ENCODE data around the gene PGA4. TPM values are rescaled to one million over a fixed set of nuclear protein-coding genes. Genes with fewer than 3 reads are reported as not detected.
"Not testable (repeated sequence)": the region's sequence is repeated elsewhere in the genome, so short reads cannot be mapped to it uniquely, and the experiment has no call there.

Gene PGA4
- total RNA-seq = 1 to 10 TPM in 1 of 2 donors, under 1 TPM in 1; 0.33 to 4.5 TPM
- polyA plus RNA-seq = 1 to 10 TPM in 1 of 2 donors, not detected in 1; 1.8 TPM

GRCh38 chr11:61222047-61222446, at the start of gene PGA4:
Gene PGA4, plus strand, starts transcription at chr11:61222347. Its CDS starts 54 bp downstream, at chr11:61222401.
- H3K27me3 ChIP-seq (ENCODE audit: control insufficient read depth in 4 of 4, insufficient read depth in 4 of 4, low read length in 3 of 4); H3K27ac ChIP-seq (ENCODE audit: low read depth in 1 of 2, low read length in 2 of 2); DNase-seq (ENCODE audit: low spot score); H3K9me3 ChIP-seq (ENCODE audit: control insufficient read depth in 4 of 4, low read length in 3 of 4); H3K36me3 ChIP-seq (ENCODE audit: control insufficient read depth in 4 of 4, insufficient read depth in 3 of 4, low read depth in 1 of 4, low read length in 3 of 4); H3K9ac ChIP-seq (ENCODE audit: low read depth in 1 of 2, low read length in 2 of 2); H3K4me1 ChIP-seq (ENCODE audit: control insufficient read depth in 4 of 4, insufficient read depth in 4 of 4, low read length in 3 of 4); H3K4me3 ChIP-seq (ENCODE audit: low read depth in 1 of 3, low read length in 3 of 3): not testable (repeated sequence)
- WGBS = no CpG with 5 or more reads among the region's 8 CpGs

DNA sequence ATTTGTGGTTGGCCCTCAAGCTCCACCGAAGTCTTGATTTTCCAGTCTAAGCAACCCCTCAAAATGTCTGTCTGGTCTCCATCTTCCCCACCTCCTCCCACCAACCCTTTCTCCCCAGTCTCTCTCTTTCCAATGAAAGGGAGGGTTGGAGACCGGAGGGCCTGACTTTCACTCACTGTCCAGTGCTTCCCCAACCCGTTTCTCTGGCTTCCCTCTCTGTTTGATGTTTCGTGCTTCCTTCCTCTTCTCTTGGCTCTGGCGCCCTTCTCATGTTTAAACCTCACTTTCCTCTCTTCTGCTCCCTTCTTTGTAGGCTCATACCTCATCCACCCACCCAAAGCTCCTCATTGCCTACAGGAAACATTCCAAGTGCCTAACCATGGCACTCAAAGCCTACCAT, 49.8 kb upstream of the PGA4 start:
- Histone ChIP-seq H3K36me3 (ENCODE audit: control insufficient read depth in 4 of 4, insufficient read depth in 3 of 4, low read depth in 1 of 4, low read length in 3 of 4) (no peaks in the 10 kb centered on the region), H3K4me1 (ENCODE audit: control insufficient read depth in 4 of 4, insufficient read depth in 4 of 4, low read length in 3 of 4) (no peaks in the 10 kb centered on the region), H3K27me3 (ENCODE audit: control insufficient read depth in 4 of 4, insufficient read depth in 4 of 4, low read length in 3 of 4) (peaks cover 0 to 3% (median 0%) of the 10 kb centered on the region in 4 donors), H3K9ac (ENCODE audit: low read depth in 1 of 2, low read length in 2 of 2) (no peak overlapping the region), H3K9me3 (ENCODE audit: control insufficient read depth in 4 of 4, low read length in 3 of 4) (peaks cover 0 to 7% (median 0%) of the 10 kb centered on the region in 4 donors), H3K4me3 (ENCODE audit: low read depth in 1 of 3, low read length in 3 of 3) (no peak overlapping the region), H3K27ac (ENCODE audit: low read depth in 1 of 2, low read length in 2 of 2) (no peak overlapping the region)
- TF ChIP-seq, protein P1, sequence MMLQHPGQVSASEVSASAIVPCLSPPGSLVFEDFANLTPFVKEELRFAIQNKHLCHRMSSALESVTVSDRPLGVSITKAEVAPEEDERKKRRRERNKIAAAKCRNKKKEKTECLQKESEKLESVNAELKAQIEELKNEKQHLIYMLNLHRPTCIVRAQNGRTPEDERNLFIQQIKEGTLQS (IDR thresholded peaks at IDR 0.05) = no peak
- no peak for TF ChIP-seq JUND (IDR thresholded peaks at IDR 0.05)
- TF ChIP-seq, protein P2, sequence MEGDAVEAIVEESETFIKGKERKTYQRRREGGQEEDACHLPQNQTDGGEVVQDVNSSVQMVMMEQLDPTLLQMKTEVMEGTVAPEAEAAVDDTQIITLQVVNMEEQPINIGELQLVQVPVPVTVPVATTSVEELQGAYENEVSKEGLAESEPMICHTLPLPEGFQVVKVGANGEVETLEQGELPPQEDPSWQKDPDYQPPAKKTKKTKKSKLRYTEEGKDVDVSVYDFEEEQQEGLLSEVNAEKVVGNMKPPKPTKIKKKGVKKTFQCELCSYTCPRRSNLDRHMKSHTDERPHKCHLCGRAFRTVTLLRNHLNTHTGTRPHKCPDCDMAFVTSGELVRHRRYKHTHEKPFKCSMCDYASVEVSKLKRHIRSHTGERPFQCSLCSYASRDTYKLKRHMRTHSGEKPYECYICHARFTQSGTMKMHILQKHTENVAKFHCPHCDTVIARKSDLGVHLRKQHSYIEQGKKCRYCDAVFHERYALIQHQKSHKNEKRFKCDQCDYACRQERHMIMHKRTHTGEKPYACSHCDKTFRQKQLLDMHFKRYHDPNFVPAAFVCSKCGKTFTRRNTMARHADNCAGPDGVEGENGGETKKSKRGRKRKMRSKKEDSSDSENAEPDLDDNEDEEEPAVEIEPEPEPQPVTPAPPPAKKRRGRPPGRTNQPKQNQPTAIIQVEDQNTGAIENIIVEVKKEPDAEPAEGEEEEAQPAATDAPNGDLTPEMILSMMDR (IDR thresholded peaks at IDR 0.05; ENCODE audit: low read depth, low read length, missing input control) = no peak
- no peak for TF ChIP-seq HNF4A (conservative IDR thresholded peaks at IDR 0.05)
- TF ChIP-seq EGR1 (IDR thresholded peaks at IDR 0.05; ENCODE audit: low read depth in 2 of 2) = no peak
- TF ChIP-seq GABPA (IDR thresholded peaks at IDR 0.05 in 1 of 2, conservative IDR thresholded peaks at IDR 0.05 in 1 of 2) = no peak
- no peak for TF ChIP-seq FOXA2 (IDR thresholded peaks at IDR 0.05)
- no peak for TF ChIP-seq SP1 (IDR thresholded peaks at IDR 0.05)
- no peak for TF ChIP-seq RXRA (IDR thresholded peaks at IDR 0.05)
- TF ChIP-seq, protein P3, sequence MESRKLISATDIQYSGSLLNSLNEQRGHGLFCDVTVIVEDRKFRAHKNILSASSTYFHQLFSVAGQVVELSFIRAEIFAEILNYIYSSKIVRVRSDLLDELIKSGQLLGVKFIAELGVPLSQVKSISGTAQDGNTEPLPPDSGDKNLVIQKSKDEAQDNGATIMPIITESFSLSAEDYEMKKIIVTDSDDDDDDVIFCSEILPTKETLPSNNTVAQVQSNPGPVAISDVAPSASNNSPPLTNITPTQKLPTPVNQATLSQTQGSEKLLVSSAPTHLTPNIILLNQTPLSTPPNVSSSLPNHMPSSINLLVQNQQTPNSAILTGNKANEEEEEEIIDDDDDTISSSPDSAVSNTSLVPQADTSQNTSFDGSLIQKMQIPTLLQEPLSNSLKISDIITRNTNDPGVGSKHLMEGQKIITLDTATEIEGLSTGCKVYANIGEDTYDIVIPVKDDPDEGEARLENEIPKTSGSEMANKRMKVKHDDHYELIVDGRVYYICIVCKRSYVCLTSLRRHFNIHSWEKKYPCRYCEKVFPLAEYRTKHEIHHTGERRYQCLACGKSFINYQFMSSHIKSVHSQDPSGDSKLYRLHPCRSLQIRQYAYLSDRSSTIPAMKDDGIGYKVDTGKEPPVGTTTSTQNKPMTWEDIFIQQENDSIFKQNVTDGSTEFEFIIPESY (IDR thresholded peaks at IDR 0.05) = no peak
- TF ChIP-seq HNF4G (IDR thresholded peaks at IDR 0.05) = no peak
- TF ChIP-seq, protein P4, sequence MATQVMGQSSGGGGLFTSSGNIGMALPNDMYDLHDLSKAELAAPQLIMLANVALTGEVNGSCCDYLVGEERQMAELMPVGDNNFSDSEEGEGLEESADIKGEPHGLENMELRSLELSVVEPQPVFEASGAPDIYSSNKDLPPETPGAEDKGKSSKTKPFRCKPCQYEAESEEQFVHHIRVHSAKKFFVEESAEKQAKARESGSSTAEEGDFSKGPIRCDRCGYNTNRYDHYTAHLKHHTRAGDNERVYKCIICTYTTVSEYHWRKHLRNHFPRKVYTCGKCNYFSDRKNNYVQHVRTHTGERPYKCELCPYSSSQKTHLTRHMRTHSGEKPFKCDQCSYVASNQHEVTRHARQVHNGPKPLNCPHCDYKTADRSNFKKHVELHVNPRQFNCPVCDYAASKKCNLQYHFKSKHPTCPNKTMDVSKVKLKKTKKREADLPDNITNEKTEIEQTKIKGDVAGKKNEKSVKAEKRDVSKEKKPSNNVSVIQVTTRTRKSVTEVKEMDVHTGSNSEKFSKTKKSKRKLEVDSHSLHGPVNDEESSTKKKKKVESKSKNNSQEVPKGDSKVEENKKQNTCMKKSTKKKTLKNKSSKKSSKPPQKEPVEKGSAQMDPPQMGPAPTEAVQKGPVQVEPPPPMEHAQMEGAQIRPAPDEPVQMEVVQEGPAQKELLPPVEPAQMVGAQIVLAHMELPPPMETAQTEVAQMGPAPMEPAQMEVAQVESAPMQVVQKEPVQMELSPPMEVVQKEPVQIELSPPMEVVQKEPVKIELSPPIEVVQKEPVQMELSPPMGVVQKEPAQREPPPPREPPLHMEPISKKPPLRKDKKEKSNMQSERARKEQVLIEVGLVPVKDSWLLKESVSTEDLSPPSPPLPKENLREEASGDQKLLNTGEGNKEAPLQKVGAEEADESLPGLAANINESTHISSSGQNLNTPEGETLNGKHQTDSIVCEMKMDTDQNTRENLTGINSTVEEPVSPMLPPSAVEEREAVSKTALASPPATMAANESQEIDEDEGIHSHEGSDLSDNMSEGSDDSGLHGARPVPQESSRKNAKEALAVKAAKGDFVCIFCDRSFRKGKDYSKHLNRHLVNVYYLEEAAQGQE (IDR thresholded peaks at IDR 0.05) = no peak
- TF ChIP-seq YY1 (IDR thresholded peaks at IDR 0.05) = no peak
- no peak for TF ChIP-seq NR2F2 (IDR thresholded peaks at IDR 0.05)
- TF ChIP-seq RAD21 (IDR thresholded peaks at IDR 0.05) = no peak
- TF ChIP-seq TAF1 (conservative IDR thresholded peaks at IDR 0.05) = no peak
- no peak for TF ChIP-seq FOXA1 (IDR thresholded peaks at IDR 0.05)
- no peak for TF ChIP-seq MAX (IDR thresholded peaks at IDR 0.05)
- DNase-seq (ENCODE audit: low spot score) = no peak
- WGBS = 69% methylated on average over 5 of the region's 5 CpGs

All from liver (tissue), 9 donors.